ENCODE data around the gene RAX2. TPM values are rescaled to one million over a fixed set of nuclear protein-coding genes. Genes with fewer than 3 reads are reported as not detected.

The RAX2 gene
- total and polyA plus RNA-seq, 10 of the 15 experiments (the other 5 are each of a cell fraction or from before 2014, with no cell fraction given), result not detected

- TF ChIP-seq SIX5 (IDR thresholded peaks at IDR 0.05; ENCODE audit: low read depth, low read length, severe bottlenecking), result peak; percentile 83
- peak; percentile 93 for TF ChIP-seq YY1 (IDR thresholded peaks at IDR 0.05; ENCODE audit: low read depth, low read length)
- TF ChIP-seq HDAC2 (IDR thresholded peaks at IDR 0.05), result no peak
- no peak for TF ChIP-seq USF2 (IDR thresholded peaks at IDR 0.05; ENCODE audit: borderline replicate concordance, low read depth, low read length)
- TF ChIP-seq ETV6 (conservative IDR thresholded peaks at IDR 0.05 in 1 of 2, IDR thresholded peaks at IDR 0.05 in 1 of 2; ENCODE audit: borderline replicate concordance in 1 of 2, low read depth in 1 of 2), result no peak
- no peak for TF ChIP-seq JUNB (IDR thresholded peaks at IDR 0.05)
- peak; percentile 78 for TF ChIP-seq ELK1 (IDR thresholded peaks at IDR 0.05; ENCODE audit: low read depth, low read length)
- TF ChIP-seq ZNF384 (IDR thresholded peaks at IDR 0.05; ENCODE audit: borderline replicate concordance, low read depth, low read length), result no peak
- no peak for TF ChIP-seq HSF1 (IDR thresholded peaks at IDR 0.05; ENCODE audit: low read depth, low read length)
- TF ChIP-seq TBL1XR1 (IDR thresholded peaks at IDR 0.05; ENCODE audit: low read depth, low read length), result no peak
- no peak for TF ChIP-seq WRNIP1 (IDR thresholded peaks at IDR 0.05; ENCODE audit: borderline replicate concordance, low read depth, low read length)
- TF ChIP-seq BRCA1 (IDR thresholded peaks at IDR 0.05; ENCODE audit: low read depth, low read length), result no peak
- TF ChIP-seq SREBF1 (IDR thresholded peaks at IDR 0.05; ENCODE audit: low read length), result no peak; the same call in 1 of the 2 replicates
- no peak for TF ChIP-seq PBX3 (IDR thresholded peaks at IDR 0.05; ENCODE audit: insufficient replicate concordance, low read depth, low read length)
- TF ChIP-seq ZBED1 (IDR thresholded peaks at IDR 0.05; ENCODE audit: borderline replicate concordance), result no peak
- TF ChIP-seq HCFC1 (IDR thresholded peaks at IDR 0.05; ENCODE audit: low read length), result peak; percentile 93
- TF ChIP-seq SUZ12 (IDR thresholded peaks at IDR 0.05; ENCODE audit: unreplicated experiment), result no peak
- TF ChIP-seq NFIC (IDR thresholded peaks at IDR 0.05; ENCODE audit: low read depth, low read length), result no peak
- TF ChIP-seq CBFB (IDR thresholded peaks at IDR 0.05; ENCODE audit: low read depth), result peak; percentile 88; the same call in 1 of the 2 replicates
- TF ChIP-seq SRF (IDR thresholded peaks at IDR 0.05; ENCODE audit: low read depth in 2 of 2, low read length in 2 of 2), result peak; percentile 84 to 94
- TF ChIP-seq PML (IDR thresholded peaks at IDR 0.05; ENCODE audit: low read length), result peak; percentile 93
- no peak for TF ChIP-seq EP300 (IDR thresholded peaks at IDR 0.05; ENCODE audit: borderline replicate concordance in 1 of 2, control insufficient read depth in 1 of 2, low read depth in 2 of 2, low read length in 2 of 2)
- peak; percentile 100 for TF ChIP-seq IKZF1 (conservative IDR thresholded peaks at IDR 0.05)
- TF ChIP-seq CHD2 (IDR thresholded peaks at IDR 0.05; ENCODE audit: borderline replicate concordance, low read depth, low read length), result no peak
- no peak for TF ChIP-seq ZNF24 (IDR thresholded peaks at IDR 0.05)
- TF ChIP-seq POLR2A (IDR thresholded peaks at IDR 0.05; ENCODE audit: low read depth, low read length), result peak; percentile 97
- TF ChIP-seq KAT2A (conservative IDR thresholded peaks at IDR 0.05; ENCODE audit: control insufficient read depth, low read depth, low read length), result no peak
- TF ChIP-seq RBBP5 (conservative IDR thresholded peaks at IDR 0.05), result no peak
Observed at GRCh38 chr19:3762501-3763459, 9.2 kb downstream of the RAX2 start, which contains the start of gene MRPL54 (continued).
